Activated naive CD4-positive, alpha-beta T cell treated with anti-CD3 and anti-CD28 coated beads, Interleukin-2, amount 10 ng/mL, durations not matched to agents 7 days and 5 days (primary cell): ENCODE results near the gene TSPAN15.

Experiments used
- CTCF ChIA-PET: fragments of 350-600 bp; sonication (Branson Sonifier 250); formaldehyde crosslinking; loops from one replicate; lab custom pipeline; 2021; ENCODE audit warnings: antibody characterized with exemption; lab: Charles Lee
- DNase-seq: peaks from one replicate; pipeline ENCODE4 v3.0.0-alpha.2; 2020
- H3K27ac Mint-ChIP-seq: one replicate; pipeline ENCODE4 v1.8.0; 2021; ENCODE audit warnings: mild to moderate bottlenecking, moderate library complexity, mixed read lengths
- H3K27me3 Mint-ChIP-seq: one replicate; pipeline ENCODE4 v1.8.0; 2021; ENCODE audit warnings: mild to moderate bottlenecking, mixed read lengths
- H3K36me3 Mint-ChIP-seq: one replicate; pipeline ENCODE4 v1.8.0; 2021; ENCODE audit warnings: mixed read lengths
- H3K4me1 Mint-ChIP-seq: one replicate; pipeline ENCODE4 v1.8.0; 2021; ENCODE audit warnings: mixed read lengths
- H3K4me3 Mint-ChIP-seq: one replicate; pipeline ENCODE4 v1.8.0; 2021; ENCODE audit warnings: mild to moderate bottlenecking, moderate library complexity, mixed read lengths
- H3K9me3 Mint-ChIP-seq: one replicate; pipeline ENCODE4 v1.8.0; 2021; ENCODE audit warnings: mixed read lengths

The TSPAN15 gene

GRCh38 chr10:69421611-69422308, 29.5 kb upstream of the TSPAN15 start:
- DNase-seq, result no peak
- Mint-ChIP-seq H3K27ac (no peak overlapping the region), H3K36me3 (no peaks in the 10 kb centered on the region), H3K4me3 (no peak overlapping the region), H3K9me3 (no peaks in the 10 kb centered on the region), H3K27me3 (peaks cover 16% of the 10 kb centered on the region), H3K4me1 (peaks cover 43% of the 10 kb centered on the region)
- CTCF ChIA-PET, result interaction anchor here (0.7 to 1.5 kb wide), 4 partner anchors 10 to 93 kb away, joined by 3 to 4 read pairs (median 4); no protein-coding TSS in a partner anchor

GRCh38 chr10:69422676-69423075, 28.6 kb upstream of the TSPAN15 start:
- H3K27ac Mint-ChIP-seq, result no peak overlapping the region
- no peaks in the 10 kb centered on the region for H3K36me3 Mint-ChIP-seq
- peaks cover 50% of the 10 kb centered on the region for H3K4me1 Mint-ChIP-seq
- H3K4me3 Mint-ChIP-seq, result no peak overlapping the region
- no peaks in the 10 kb centered on the region for H3K9me3 Mint-ChIP-seq
- DNase-seq, result no peak
- CTCF ChIA-PET, result interaction anchor here (1.4 to 1.6 kb wide), 2 partner anchors 12 to 14 kb away, joined by 3 to 4 read pairs; no protein-coding TSS in a partner anchor
- H3K27me3 Mint-ChIP-seq, result peaks cover 9% of the 10 kb centered on the region

GRCh38 chr10:69425041-69425440, 26.2 kb upstream of the TSPAN15 start:
- no peak for DNase-seq
- CTCF ChIA-PET, result interaction anchor here (1.0 to 1.1 kb wide), 2 partner anchors 41 to 82 kb away, joined by 3 read pairs; no protein-coding TSS in a partner anchor
- no peak overlapping the region for H3K27ac Mint-ChIP-seq
- H3K4me3 Mint-ChIP-seq, result no peak overlapping the region
- H3K36me3 Mint-ChIP-seq, result no peaks in the 10 kb centered on the region
- no peaks in the 10 kb centered on the region for H3K9me3 Mint-ChIP-seq
- H3K27me3 Mint-ChIP-seq, result peaks cover 13% of the 10 kb centered on the region
- peaks cover 59% of the 10 kb centered on the region for H3K4me1 Mint-ChIP-seq

- Mint-ChIP-seq H3K4me3 (no peak overlapping the region), H3K27me3 (peaks cover 13% of the 10 kb centered on the region), H3K27ac (peak overlapping the region; percentile 60), H3K9me3 (no peaks in the 10 kb centered on the region), H3K36me3 (no peaks in the 10 kb centered on the region), H3K4me1 (peaks cover 59% of the 10 kb centered on the region)
- CTCF ChIA-PET, result interaction anchor here (1.0 to 1.1 kb wide), 2 partner anchors 40 to 82 kb away, joined by 3 read pairs; no protein-coding TSS in a partner anchor
- DNase-seq, result peak; percentile 59
Observed at GRCh38 chr10:69425511-69426298, 25.6 kb upstream of the TSPAN15 start.

GRCh38 chr10:69426376-69426727, 24.9 kb upstream of the TSPAN15 start:
- no peak for DNase-seq
- no peaks in the 10 kb centered on the region for H3K9me3 Mint-ChIP-seq
- peaks cover 59% of the 10 kb centered on the region for H3K4me1 Mint-ChIP-seq
- no peak overlapping the region for H3K4me3 Mint-ChIP-seq
- CTCF ChIA-PET, result interaction anchor here (0.7 kb wide), 1 partner anchor 153 kb away, joined by 3 read pairs; no protein-coding TSS in a partner anchor
- peaks cover 17% of the 10 kb centered on the region for H3K27me3 Mint-ChIP-seq
- no peaks in the 10 kb centered on the region for H3K36me3 Mint-ChIP-seq
- H3K27ac Mint-ChIP-seq, result no peak overlapping the region

- CTCF ChIA-PET, result interaction anchor here (0.7 to 3.0 kb wide), 4 partner anchors 10 to 210 kb away, joined by 3 to 29 read pairs (median 6); no protein-coding TSS in a partner anchor
- peaks cover 20% of the 10 kb centered on the region for H3K27me3 Mint-ChIP-seq
- peaks cover 47% of the 10 kb centered on the region for H3K4me1 Mint-ChIP-seq
- no peak for DNase-seq
- no peak overlapping the region for H3K27ac Mint-ChIP-seq
- H3K4me3 Mint-ChIP-seq, result no peak overlapping the region
- no peaks in the 10 kb centered on the region for H3K9me3 Mint-ChIP-seq
- no peaks in the 10 kb centered on the region for H3K36me3 Mint-ChIP-seq
Observed at GRCh38 chr10:69428165-69428564, 23.1 kb upstream of the TSPAN15 start.

GRCh38 chr10:69434169-69434568, 17.1 kb upstream of the TSPAN15 start:
- H3K27me3 Mint-ChIP-seq, result peaks cover 44% of the 10 kb centered on the region
- DNase-seq, result no peak
- H3K4me3 Mint-ChIP-seq, result no peak overlapping the region
- H3K27ac Mint-ChIP-seq, result no peak overlapping the region
- CTCF ChIA-PET, result no interaction called here
- H3K4me1 Mint-ChIP-seq, result peaks cover 3% of the 10 kb centered on the region
- no peaks in the 10 kb centered on the region for H3K36me3 Mint-ChIP-seq
- H3K9me3 Mint-ChIP-seq, result no peaks in the 10 kb centered on the region

GRCh38 chr10:69434926-69435325, 16.3 kb upstream of the TSPAN15 start:
- H3K36me3 Mint-ChIP-seq, result no peaks in the 10 kb centered on the region
- no peak overlapping the region for H3K27ac Mint-ChIP-seq
- DNase-seq, result no peak
- peaks cover 50% of the 10 kb centered on the region for H3K27me3 Mint-ChIP-seq
- H3K9me3 Mint-ChIP-seq, result no peaks in the 10 kb centered on the region
- H3K4me1 Mint-ChIP-seq, result peaks cover 3% of the 10 kb centered on the region
- H3K4me3 Mint-ChIP-seq, result no peak overlapping the region
- CTCF ChIA-PET, result interaction anchor here (0.9 kb wide), 1 partner anchor 15 kb away, joined by 3 read pairs; no protein-coding TSS in a partner anchor

- no peak for DNase-seq
- peaks cover 54% of the 10 kb centered on the region for H3K27me3 Mint-ChIP-seq
- H3K27ac Mint-ChIP-seq, result no peak overlapping the region
Observed at GRCh38 chr10:69435966-69436520, 15.2 kb upstream of the TSPAN15 start.

GRCh38 chr10:69437321-69438259, 13.7 kb upstream of the TSPAN15 start:
- H3K4me1 Mint-ChIP-seq, result peaks cover 3% of the 10 kb centered on the region
- no peak for DNase-seq
- CTCF ChIA-PET, result interaction anchor here (1.2 kb wide), 1 partner anchor 15 kb away, joined by 4 read pairs; no protein-coding TSS in a partner anchor
- H3K27ac Mint-ChIP-seq, result no peak overlapping the region
- no peaks in the 10 kb centered on the region for H3K36me3 Mint-ChIP-seq
- peaks cover 53% of the 10 kb centered on the region for H3K27me3 Mint-ChIP-seq
- no peaks in the 10 kb centered on the region for H3K9me3 Mint-ChIP-seq
- H3K4me3 Mint-ChIP-seq, result no peak overlapping the region

More at GRCh38 chr10:69435966-69436520, 15.2 kb upstream of the TSPAN15 start:
- Mint-ChIP-seq H3K4me1 (peaks cover 3% of the 10 kb centered on the region), H3K4me3 (no peak overlapping the region), H3K9me3 (no peaks in the 10 kb centered on the region), H3K36me3 (no peaks in the 10 kb centered on the region)
- CTCF ChIA-PET, result interaction anchor here (0.9 to 1.2 kb wide), 2 partner anchors 13 to 14 kb away, joined by 3 to 4 read pairs; no protein-coding TSS in a partner anchor

GRCh38 chr10:69438536-69439349, 12.5 kb upstream of the TSPAN15 start:
- H3K9me3 Mint-ChIP-seq, result no peaks in the 10 kb centered on the region
- CTCF ChIA-PET, result interaction anchor here (2.5 kb wide), 1 partner anchor 11 kb away, joined by 9 read pairs; no protein-coding TSS in a partner anchor
- H3K4me3 Mint-ChIP-seq, result no peak overlapping the region
- no peaks in the 10 kb centered on the region for H3K36me3 Mint-ChIP-seq
- H3K27ac Mint-ChIP-seq, result no peak overlapping the region
- DNase-seq, result no peak
- H3K4me1 Mint-ChIP-seq, result peaks cover 3% of the 10 kb centered on the region
- peaks cover 56% of the 10 kb centered on the region for H3K27me3 Mint-ChIP-seq

- CTCF ChIA-PET, result interaction anchor here (2.5 kb wide), 1 partner anchor 10 kb away, joined by 9 read pairs; no protein-coding TSS in a partner anchor
- Mint-ChIP-seq H3K9me3 (no peaks in the 10 kb centered on the region), H3K27me3 (peaks cover 59% of the 10 kb centered on the region), H3K4me1 (peaks cover 3% of the 10 kb centered on the region), H3K4me3 (no peak overlapping the region), H3K27ac (peak overlapping the region; percentile 33), H3K36me3 (no peaks in the 10 kb centered on the region)
- DNase-seq, result no peak
Observed at GRCh38 chr10:69439350-69439739, 11.9 kb upstream of the TSPAN15 start.
